Neural cell (in vitro differentiated cells): ENCODE measurements around the gene ARNT2. TPM values are rescaled to one million over a fixed set of nuclear protein-coding genes. Genes with fewer than 3 reads are reported as not detected.

Experiments
- H2AFZ ChIP-seq: fragments of 200-600, 300-800 bp; sonication (generic), shearing (Covaris generic); 2 replicates; pipeline ENCODE4 v1.6.0; 2014; ENCODE audit warnings: low read depth, mild to moderate bottlenecking, antibody characterized with exemption, low read length, moderate library complexity
- H3F3A ChIP-seq: fragments of 200-600 bp; shearing (Covaris generic); 2 replicates; pipeline ENCODE4 v1.6.1; 2016; ENCODE audit warnings: mild to moderate bottlenecking, moderate library complexity, mixed read lengths, antibody characterized with exemption, low read length; ENCODE audit not compliant: insufficient read depth, poor library complexity, severe bottlenecking
- H3K27ac ChIP-seq: fragments of 200-600, 300-800 bp; sonication (generic), shearing (Covaris generic); 2 replicates; pipeline ENCODE4 v1.5.1; 2014; ENCODE audit warnings: mild to moderate bottlenecking, low read length, moderate library complexity
- H3K27me3 ChIP-seq: fragments of 300-800, 200-600 bp; sonication (generic), shearing (Covaris generic); 2 replicates; pipeline ENCODE4 v1.6.0; 2014; ENCODE audit warnings: mild to moderate bottlenecking, low read depth, low read length, moderate library complexity; ENCODE audit not compliant: insufficient read depth
- H3K36me3 ChIP-seq: fragments of 300-800, 200-600 bp; sonication (generic), shearing (Covaris generic); 2 replicates; pipeline ENCODE4 v1.5.1; 2014; ENCODE audit warnings: mild to moderate bottlenecking, antibody characterized with exemption, low read length, moderate library complexity; ENCODE audit not compliant: insufficient read depth
- H3K4me2 ChIP-seq: fragments of 300-800, 200-600 bp; sonication (generic), shearing (Covaris generic); 2 replicates; pipeline ENCODE4 v1.6.0; 2014; ENCODE audit warnings: mild to moderate bottlenecking, low read length
- H3K4me3 ChIP-seq: fragments of 300-800, 200-600 bp; sonication (generic), shearing (Covaris generic); 2 replicates; pipeline ENCODE4 v1.5.1; 2014; ENCODE audit warnings: mild to moderate bottlenecking, low read length, moderate library complexity
- H3K79me2 ChIP-seq: fragments of 200-600 bp; shearing (Covaris generic); replicated peaks from 2 replicates; pipeline ENCODE4 v1.6.0; 2014; ENCODE audit warnings: mild to moderate bottlenecking, low read length, moderate library complexity; ENCODE audit not compliant: insufficient read depth
- H3K9ac ChIP-seq: fragments of 300-800, 200-600 bp; sonication (generic), shearing (Covaris generic); 2 replicates; pipeline ENCODE4 v1.6.1; 2016; ENCODE audit warnings: mild to moderate bottlenecking, low read length, mixed read lengths
- H3K9me2 ChIP-seq: fragments of 200-600 bp; shearing (Covaris generic); 2 replicates; pipeline ENCODE4 v1.6.1; 2016; ENCODE audit warnings: mild to moderate bottlenecking, low read length, mixed read lengths; ENCODE audit not compliant: insufficient read depth
- H3K9me3 ChIP-seq: fragments of 200-600, 300-800 bp; sonication (generic), shearing (Covaris generic); 2 replicates; pipeline ENCODE4 v1.6.1; 2016; ENCODE audit warnings: mild to moderate bottlenecking, mixed run types, low read length, moderate library complexity, mixed read lengths
- H4K20me1 ChIP-seq: fragments of 200-600 bp; shearing (Covaris generic); 2 replicates; pipeline ENCODE4 v1.6.1; 2016; ENCODE audit warnings: mild to moderate bottlenecking, mixed run types; ENCODE audit not compliant: insufficient read depth
- EP300 ChIP-seq: fragments of 450-650 bp; conservative IDR thresholded peaks from 2 replicates; pipeline ENCODE4 v1.6.1; 2014; ENCODE audit warnings: antibody characterized with exemption, mild to moderate bottlenecking, moderate library complexity; ENCODE audit not compliant: poor library complexity, severe bottlenecking
- EZH2 ChIP-seq: fragments of 200-600, 300-800 bp; shearing (Covaris generic), sonication (generic); IDR thresholded peaks from 2 replicates; pipeline ENCODE4 v1.6.1; 2014; ENCODE audit warnings: antibody characterized with exemption, low read length, borderline replicate concordance, mild to moderate bottlenecking; ENCODE audit not compliant: insufficient read depth, poor library complexity, severe bottlenecking
- MXI1 ChIP-seq: fragments of 450-650 bp; conservative IDR thresholded peaks from 2 replicates; pipeline ENCODE4 v1.6.1; 2014; ENCODE audit warnings: antibody characterized with exemption, mild to moderate bottlenecking; ENCODE audit not compliant: poor library complexity, severe bottlenecking
- POLR2AphosphoS5 ChIP-seq: IDR thresholded peaks from 2 replicates; pipeline ENCODE4 v1.6.1; 2012
- RAD21 ChIP-seq: fragments of 450-650 bp; conservative IDR thresholded peaks from 2 replicates; pipeline ENCODE4 v1.6.1; 2014; ENCODE audit warnings: antibody characterized with exemption, mild to moderate bottlenecking, moderate library complexity
- SMC3 ChIP-seq: fragments of 450-650 bp; conservative IDR thresholded peaks from 2 replicates; pipeline ENCODE4 v1.6.1; 2014; ENCODE audit warnings: antibody characterized with exemption, mild to moderate bottlenecking, moderate library complexity; ENCODE audit not compliant: poor library complexity
- TAF1 ChIP-seq: IDR thresholded peaks from 2 replicates; pipeline ENCODE4 v1.6.1; 2012; ENCODE audit warnings: low read depth
- polyA plus RNA-seq: library from polyadenylated mRNA; depleted of rRNA; stranded (reverse); fragments of >200 nt; gene quantifications from 2 replicates; pipeline ENCODE4 v1.2.3, GENCODE V29; 2014
- TF ChIP-seq, protein P1 (sequence below): fragments of 450-650 bp; IDR thresholded peaks from 2 replicates; pipeline ENCODE4 v1.5.1; 2014; ENCODE audit warnings: antibody characterized with exemption, mild to moderate bottlenecking, moderate library complexity; ENCODE audit not compliant: poor library complexity, severe bottlenecking
- TF ChIP-seq, protein P2 (sequence below): IDR thresholded peaks from 2 replicates; pipeline ENCODE4 v1.6.1; 2012; ENCODE audit warnings: borderline replicate concordance

ARNT2 gene
- polyA plus RNA-seq, 1 donor from 2014 or later: 41.2 TPM

DNA sequence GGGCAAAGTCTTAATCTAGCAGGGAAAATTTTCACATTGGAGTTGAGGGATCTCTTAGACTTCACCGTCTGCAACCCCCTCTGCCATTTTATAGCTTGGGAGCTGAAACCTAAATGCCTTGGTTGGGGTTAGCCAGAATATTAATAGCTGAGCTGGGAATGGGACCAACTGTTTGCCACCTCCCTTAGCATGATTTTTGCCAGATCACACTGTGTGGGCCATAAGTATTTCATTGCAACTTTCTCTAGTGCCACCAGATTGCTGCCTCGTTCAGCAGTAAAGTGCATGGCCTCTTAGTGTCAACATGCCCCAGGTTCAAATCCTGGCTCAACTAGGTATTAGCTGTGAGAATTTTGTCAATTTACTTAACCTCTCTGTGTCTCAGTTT, 235.0 kb downstream of the ARNT2 start:
- no peak overlapping the region for H3K27ac ChIP-seq
- no peaks in the 10 kb centered on the region for H3K27me3 ChIP-seq
- H3K9me3 ChIP-seq: no peaks in the 10 kb centered on the region
- no peaks in the 10 kb centered on the region for H3K36me3 ChIP-seq
- no peak overlapping the region for H3K9ac ChIP-seq
- H3K79me2 ChIP-seq: no peaks in the 10 kb centered on the region
- H3F3A ChIP-seq: no peaks in the 10 kb centered on the region
- H3K9me2 ChIP-seq: no peaks in the 10 kb centered on the region
- H4K20me1 ChIP-seq: no peaks in the 10 kb centered on the region
- H3K4me3 ChIP-seq: no peak overlapping the region
- no peak overlapping the region for H2AFZ ChIP-seq
- TF ChIP-seq, protein P1, sequence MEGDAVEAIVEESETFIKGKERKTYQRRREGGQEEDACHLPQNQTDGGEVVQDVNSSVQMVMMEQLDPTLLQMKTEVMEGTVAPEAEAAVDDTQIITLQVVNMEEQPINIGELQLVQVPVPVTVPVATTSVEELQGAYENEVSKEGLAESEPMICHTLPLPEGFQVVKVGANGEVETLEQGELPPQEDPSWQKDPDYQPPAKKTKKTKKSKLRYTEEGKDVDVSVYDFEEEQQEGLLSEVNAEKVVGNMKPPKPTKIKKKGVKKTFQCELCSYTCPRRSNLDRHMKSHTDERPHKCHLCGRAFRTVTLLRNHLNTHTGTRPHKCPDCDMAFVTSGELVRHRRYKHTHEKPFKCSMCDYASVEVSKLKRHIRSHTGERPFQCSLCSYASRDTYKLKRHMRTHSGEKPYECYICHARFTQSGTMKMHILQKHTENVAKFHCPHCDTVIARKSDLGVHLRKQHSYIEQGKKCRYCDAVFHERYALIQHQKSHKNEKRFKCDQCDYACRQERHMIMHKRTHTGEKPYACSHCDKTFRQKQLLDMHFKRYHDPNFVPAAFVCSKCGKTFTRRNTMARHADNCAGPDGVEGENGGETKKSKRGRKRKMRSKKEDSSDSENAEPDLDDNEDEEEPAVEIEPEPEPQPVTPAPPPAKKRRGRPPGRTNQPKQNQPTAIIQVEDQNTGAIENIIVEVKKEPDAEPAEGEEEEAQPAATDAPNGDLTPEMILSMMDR: no peak
- TF ChIP-seq, protein P2, sequence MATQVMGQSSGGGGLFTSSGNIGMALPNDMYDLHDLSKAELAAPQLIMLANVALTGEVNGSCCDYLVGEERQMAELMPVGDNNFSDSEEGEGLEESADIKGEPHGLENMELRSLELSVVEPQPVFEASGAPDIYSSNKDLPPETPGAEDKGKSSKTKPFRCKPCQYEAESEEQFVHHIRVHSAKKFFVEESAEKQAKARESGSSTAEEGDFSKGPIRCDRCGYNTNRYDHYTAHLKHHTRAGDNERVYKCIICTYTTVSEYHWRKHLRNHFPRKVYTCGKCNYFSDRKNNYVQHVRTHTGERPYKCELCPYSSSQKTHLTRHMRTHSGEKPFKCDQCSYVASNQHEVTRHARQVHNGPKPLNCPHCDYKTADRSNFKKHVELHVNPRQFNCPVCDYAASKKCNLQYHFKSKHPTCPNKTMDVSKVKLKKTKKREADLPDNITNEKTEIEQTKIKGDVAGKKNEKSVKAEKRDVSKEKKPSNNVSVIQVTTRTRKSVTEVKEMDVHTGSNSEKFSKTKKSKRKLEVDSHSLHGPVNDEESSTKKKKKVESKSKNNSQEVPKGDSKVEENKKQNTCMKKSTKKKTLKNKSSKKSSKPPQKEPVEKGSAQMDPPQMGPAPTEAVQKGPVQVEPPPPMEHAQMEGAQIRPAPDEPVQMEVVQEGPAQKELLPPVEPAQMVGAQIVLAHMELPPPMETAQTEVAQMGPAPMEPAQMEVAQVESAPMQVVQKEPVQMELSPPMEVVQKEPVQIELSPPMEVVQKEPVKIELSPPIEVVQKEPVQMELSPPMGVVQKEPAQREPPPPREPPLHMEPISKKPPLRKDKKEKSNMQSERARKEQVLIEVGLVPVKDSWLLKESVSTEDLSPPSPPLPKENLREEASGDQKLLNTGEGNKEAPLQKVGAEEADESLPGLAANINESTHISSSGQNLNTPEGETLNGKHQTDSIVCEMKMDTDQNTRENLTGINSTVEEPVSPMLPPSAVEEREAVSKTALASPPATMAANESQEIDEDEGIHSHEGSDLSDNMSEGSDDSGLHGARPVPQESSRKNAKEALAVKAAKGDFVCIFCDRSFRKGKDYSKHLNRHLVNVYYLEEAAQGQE: no peak
- TF ChIP-seq MXI1: no peak
- TF ChIP-seq EP300: no peak
- no peak for TF ChIP-seq EZH2
- no peak for TF ChIP-seq RAD21
- no peak for TF ChIP-seq TAF1
- no peak for TF ChIP-seq SMC3
- TF ChIP-seq POLR2AphosphoS5: no peak
- H3K4me2 ChIP-seq: no peak overlapping the region

DNA sequence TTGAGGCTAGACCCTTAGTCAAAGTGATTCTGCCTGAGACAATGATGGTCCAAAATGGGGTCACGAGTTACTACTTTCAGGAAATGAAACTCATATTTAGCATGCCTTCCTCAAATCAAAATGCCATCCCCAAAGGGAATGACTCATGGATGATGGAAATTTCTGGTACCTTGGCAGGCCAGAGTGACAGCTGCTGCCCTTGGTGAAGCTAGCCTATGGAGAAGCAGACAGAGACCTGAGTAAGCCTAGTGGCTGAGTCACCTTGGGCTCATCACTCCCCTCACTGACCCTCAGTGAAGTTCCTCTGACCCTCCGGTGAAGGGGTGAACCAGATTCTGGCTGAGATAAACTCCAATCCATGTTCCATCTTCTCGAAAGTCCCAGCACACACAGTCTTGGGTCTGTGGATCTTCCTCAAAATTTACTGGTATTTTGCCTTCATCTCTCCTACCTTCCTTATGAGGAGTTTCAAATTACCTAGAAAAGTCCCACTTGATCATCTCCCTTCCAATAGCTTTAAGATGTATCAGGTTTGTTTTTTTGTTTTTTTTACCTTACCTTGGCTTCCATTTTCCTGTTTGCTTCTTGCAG, 236.4 kb downstream of the ARNT2 start:
- no peak overlapping the region for H3K4me3 ChIP-seq
- H3K79me2 ChIP-seq: no peaks in the 10 kb centered on the region
- H3K9ac ChIP-seq: no peak overlapping the region
- no peak overlapping the region for H3K27ac ChIP-seq
- H3K27me3 ChIP-seq: no peaks in the 10 kb centered on the region
- H2AFZ ChIP-seq: no peak overlapping the region
- no peaks in the 10 kb centered on the region for H4K20me1 ChIP-seq
- no peaks in the 10 kb centered on the region for H3K36me3 ChIP-seq
- no peak overlapping the region for H3K4me2 ChIP-seq
- no peaks in the 10 kb centered on the region for H3F3A ChIP-seq
- TF ChIP-seq SMC3: no peak
- TF ChIP-seq MXI1: no peak
- no peak for TF ChIP-seq RAD21
- no peak for TF ChIP-seq EP300
- H3K9me2 ChIP-seq: no peaks in the 10 kb centered on the region
- no peaks in the 10 kb centered on the region for H3K9me3 ChIP-seq

DNA sequence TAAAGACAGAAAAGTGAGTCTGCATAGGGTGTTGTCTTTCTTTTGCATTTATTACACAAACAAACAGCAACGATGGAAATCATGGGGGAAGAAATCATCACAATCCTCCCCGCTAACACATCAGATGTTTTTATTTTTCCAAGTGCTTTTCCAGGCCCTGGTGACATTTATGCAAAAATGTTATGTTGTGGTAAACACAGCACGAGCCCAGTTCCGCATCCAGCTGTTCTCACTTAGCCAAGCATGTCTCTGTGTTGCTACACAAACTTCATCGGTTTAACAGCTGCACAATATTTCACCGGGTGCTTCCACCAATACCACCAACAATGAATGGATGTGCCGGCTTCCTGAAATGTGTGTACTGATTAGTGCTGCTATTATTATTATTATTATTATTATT, 237.2 kb downstream of the ARNT2 start:
- Histone ChIP-seq H3K9me2 (no peaks in the 10 kb centered on the region), H4K20me1 (no peaks in the 10 kb centered on the region), H3K36me3 (no peaks in the 10 kb centered on the region), H3F3A (no peaks in the 10 kb centered on the region), H3K4me2 (no peak overlapping the region), H3K4me3 (no peak overlapping the region), H3K27ac (no peak overlapping the region), H3K9me3 (peaks cover under 1% of the 10 kb centered on the region), H2AFZ (no peak overlapping the region), H3K27me3 (no peaks in the 10 kb centered on the region), H3K9ac (no peak overlapping the region), H3K79me2 (no peaks in the 10 kb centered on the region)
- TF ChIP-seq EZH2: no peak
- TF ChIP-seq, protein P1: no peak
- no peak for TF ChIP-seq SMC3
- TF ChIP-seq RAD21: no peak
- TF ChIP-seq, protein P2: no peak
- TF ChIP-seq TAF1: no peak
- TF ChIP-seq POLR2AphosphoS5: no peak
- no peak for TF ChIP-seq EP300
- no peak for TF ChIP-seq MXI1
